ENCODE results near the gene CD4. TPM values are rescaled to one million over a fixed set of nuclear protein-coding genes. Genes with fewer than 3 reads are reported as not detected.
A peak's percentile ranks its signal among the peaks of the same experiment; 100 is the strongest.

Gene CD4
- total RNA-seq, 1 donor from 2014 or later: 0.10 TPM

GRCh38 chr12:6765048-6765633 lies 24.2 kb upstream of the CD4 start:
- DNase-seq (ENCODE audit: low read depth): no peak

- peak; percentile 79 for DNase-seq (ENCODE audit: low read depth)
Observed at GRCh38 chr12:6765634-6766581, 23.4 kb upstream of the CD4 start, which contains the start of gene PTMS. Gene PTMS, plus strand, starts transcription at chr12:6766363. Its CDS starts 343 bp downstream, at chr12:6766706.

- peak; percentile 32 for DNase-seq (ENCODE audit: low read depth)
Observed at GRCh38 chr12:6766651-6767349, 22.5 kb upstream of the CD4 start.

- DNase-seq (ENCODE audit: low read depth): no peak
Observed at GRCh38 chr12:6767353-6768319, 21.7 kb upstream of the CD4 start.

- DNase-seq (ENCODE audit: low read depth): no peak
Observed at GRCh38 chr12:6768437-6768914, 20.9 kb upstream of the CD4 start.

GRCh38 chr12:6768990-6769389 lies 20.3 kb upstream of the CD4 start:
- no peak for DNase-seq (ENCODE audit: low read depth)

- no peak for DNase-seq (ENCODE audit: low read depth)
Observed at GRCh38 chr12:6769666-6770065, 19.7 kb upstream of the CD4 start.

- no peak for DNase-seq (ENCODE audit: low read depth)
Observed at GRCh38 chr12:6770094-6770493, 19.2 kb upstream of the CD4 start.

- DNase-seq (ENCODE audit: low read depth): no peak
Observed at GRCh38 chr12:6770600-6770999, 18.7 kb upstream of the CD4 start.

- DNase-seq (ENCODE audit: low read depth): no peak
Observed at GRCh38 chr12:6771091-6771495, 18.2 kb upstream of the CD4 start.

GRCh38 chr12:6771509-6772330 lies 17.6 kb upstream of the CD4 start:
- DNase-seq (ENCODE audit: low read depth): no peak

- DNase-seq (ENCODE audit: low read depth): no peak
Observed at GRCh38 chr12:6772331-6772695, 17.0 kb upstream of the CD4 start, which contains the start of gene LAG3. Gene LAG3, plus strand, starts transcription at chr12:6772520. Its CDS starts 333 bp downstream, at chr12:6772853.

- no peak for DNase-seq (ENCODE audit: low read depth)
Observed at GRCh38 chr12:6772726-6773589, 16.4 kb upstream of the CD4 start.

GRCh38 chr12:6773590-6774351 lies 15.6 kb upstream of the CD4 start:
- no peak for DNase-seq (ENCODE audit: low read depth)

- no peak for DNase-seq (ENCODE audit: low read depth)
Observed at GRCh38 chr12:6774499-6775062, 14.7 kb upstream of the CD4 start.

- no peak for DNase-seq (ENCODE audit: low read depth)
Observed at GRCh38 chr12:6775185-6776174, 13.8 kb upstream of the CD4 start.

- DNase-seq (ENCODE audit: low read depth): no peak
Observed at GRCh38 chr12:6777386-6777785, 11.9 kb upstream of the CD4 start.

All from renal cortical epithelial cell (primary cell).